Activated T-cell treated with anti-CD3 and anti-CD28 coated beads for 48 hours (primary cell): Measurements from ENCODE around the gene COL20A1.
"Not testable (repeated sequence)": the region's sequence is repeated elsewhere in the genome, so short reads cannot be mapped to it uniquely, and the experiment has no call there.

ENCODE experiments used
- DNase-seq: peaks from one replicate; pipeline ENCODE4 v3.0.0-alpha.2; 2020; ENCODE audit warnings: low read depth

COL20A1 gene

DNA sequence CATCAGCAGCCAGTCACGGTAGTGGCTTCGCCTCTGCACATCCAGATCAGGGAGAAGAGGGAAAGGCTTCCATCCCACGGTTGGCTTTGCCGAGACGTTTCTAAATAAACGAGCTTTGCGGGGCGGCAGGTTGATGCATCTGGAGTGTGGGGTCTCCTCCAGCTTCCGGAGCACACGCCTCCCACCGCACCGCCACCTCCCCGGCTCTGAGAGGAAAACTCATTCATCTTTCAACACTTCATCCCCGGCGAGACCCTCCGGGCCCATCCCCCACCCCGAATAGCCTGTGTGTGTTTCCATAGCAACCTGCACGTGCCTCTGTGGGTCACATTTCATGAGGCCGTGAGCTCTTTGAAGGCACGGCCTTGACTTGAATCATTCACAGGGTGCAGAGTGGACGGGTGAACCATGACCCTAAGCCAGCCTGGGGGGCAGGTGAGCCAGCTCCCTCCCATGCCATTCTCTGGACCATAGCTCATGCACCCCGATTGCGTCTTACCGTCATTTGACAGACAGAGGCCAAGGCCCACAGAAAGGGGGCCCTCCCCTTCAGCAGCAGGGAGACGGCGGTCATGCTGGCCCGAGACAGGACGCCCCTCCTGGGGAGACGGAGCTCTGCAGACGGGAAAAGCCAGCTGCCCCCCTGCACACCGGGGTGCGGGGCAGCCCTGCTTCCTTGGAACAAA is 84.4 kb downstream of the COL20A1 start:
- DNase-seq = no peak

DNA sequence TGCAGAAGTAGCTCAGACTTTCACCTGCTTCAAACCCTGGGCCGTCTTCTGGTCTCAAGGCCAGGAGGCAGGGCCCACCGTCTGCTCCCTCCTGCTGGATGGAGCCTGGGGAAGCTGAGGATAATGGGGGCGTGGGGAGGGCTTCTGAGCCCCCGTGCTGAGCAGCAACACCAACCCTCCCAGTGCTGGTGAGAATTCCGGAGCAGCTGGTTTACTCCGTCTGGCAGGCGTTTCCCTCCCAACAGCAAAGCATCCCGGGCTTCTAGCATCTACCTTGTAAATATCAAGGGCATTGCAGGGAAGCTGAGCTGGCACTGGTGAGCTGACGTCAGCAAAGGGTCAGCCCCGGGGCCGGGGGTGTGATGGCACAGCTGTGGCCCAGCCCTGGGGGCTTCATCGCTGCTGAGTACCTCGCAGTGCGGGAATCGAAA is 85.0 kb downstream of the COL20A1 start:
- no peak for DNase-seq

DNA sequence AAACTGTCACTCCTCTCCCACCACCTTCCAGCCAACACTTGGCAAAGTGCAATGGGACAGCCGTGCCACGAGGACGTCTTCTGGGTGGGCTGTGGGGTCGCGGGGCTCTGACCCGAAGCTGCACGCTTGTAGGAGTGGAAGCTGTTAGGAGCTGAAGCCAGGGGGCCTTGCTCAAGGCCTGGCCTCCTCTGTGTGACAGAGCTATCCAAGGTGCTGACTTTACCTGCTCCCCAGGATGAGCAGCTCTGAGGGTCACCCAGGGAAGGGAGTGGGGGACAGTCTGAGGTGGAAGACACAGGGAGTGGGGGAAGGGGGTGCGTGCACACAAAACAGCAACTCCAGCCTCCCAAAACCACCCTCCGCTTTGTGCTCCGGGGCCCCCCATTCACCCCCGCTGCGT is 85.6 kb downstream of the COL20A1 start:
- no peak for DNase-seq

DNA sequence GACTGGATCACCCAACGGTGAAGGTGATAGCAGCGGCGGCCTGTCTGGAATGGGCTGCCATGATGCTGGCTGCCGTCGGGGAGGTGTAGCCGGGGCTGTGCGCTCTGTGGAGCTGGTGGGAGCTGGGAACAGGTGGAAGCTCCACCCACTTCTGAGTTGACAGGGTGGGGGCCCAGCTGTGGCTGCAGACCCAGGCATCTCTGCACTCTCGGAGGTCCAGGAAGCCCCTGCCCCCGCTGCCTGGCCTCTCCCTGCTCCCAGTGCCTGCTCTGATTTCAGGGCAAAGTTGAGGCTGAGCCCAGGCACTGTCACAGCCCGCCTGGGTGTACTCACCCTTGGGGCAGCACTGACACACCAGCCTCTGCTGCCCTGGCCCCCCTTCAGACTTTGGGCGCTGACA is 86.3 kb downstream of the COL20A1 start:
- DNase-seq = no peak

DNA sequence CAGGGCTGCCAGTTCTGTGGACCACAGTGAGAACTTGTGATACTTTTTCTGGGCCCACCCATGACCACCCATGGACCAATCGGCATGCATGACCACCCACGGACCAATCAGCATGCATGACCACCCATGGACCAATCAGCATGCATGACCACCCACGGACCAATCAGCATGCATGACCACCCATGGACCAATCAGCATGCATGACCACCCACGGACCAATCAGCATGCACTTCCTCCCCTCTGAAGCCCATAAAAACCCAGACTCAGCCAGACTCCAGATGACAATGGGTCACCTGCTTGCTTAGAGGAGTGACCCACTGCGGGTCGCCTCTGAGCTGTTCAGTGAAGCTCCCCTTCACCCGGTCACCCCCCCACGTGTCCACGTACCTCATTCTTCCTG is 86.9 kb downstream of the COL20A1 start:
- not testable (repeated sequence) for DNase-seq

DNA sequence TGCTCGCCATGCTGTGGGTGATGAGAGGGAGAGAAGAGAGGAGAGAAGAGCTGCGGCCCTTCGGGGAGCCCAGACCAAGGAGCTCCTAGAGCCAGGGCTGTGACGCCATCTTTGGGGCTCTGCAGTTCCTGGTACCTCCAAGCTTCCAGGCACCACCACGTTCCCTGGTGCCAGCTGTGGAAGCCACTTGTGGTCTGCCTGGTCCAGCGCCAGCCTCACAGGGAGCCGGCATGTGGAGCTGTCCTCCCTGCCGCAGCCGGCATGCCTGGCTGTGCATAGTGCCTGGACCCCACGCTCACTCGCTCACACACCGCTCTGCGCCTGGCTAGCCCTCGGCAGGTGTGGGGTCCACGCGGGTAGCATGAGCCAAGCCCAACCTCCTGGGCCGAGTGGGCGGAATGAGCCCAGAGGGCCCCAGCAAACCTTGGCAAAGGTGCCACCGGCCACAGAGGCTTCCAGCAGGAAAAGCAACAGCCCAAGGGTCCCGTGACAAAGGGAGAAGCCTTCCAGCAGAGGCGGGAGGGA is 87.4 kb downstream of the COL20A1 start:
- no peak for DNase-seq

DNA sequence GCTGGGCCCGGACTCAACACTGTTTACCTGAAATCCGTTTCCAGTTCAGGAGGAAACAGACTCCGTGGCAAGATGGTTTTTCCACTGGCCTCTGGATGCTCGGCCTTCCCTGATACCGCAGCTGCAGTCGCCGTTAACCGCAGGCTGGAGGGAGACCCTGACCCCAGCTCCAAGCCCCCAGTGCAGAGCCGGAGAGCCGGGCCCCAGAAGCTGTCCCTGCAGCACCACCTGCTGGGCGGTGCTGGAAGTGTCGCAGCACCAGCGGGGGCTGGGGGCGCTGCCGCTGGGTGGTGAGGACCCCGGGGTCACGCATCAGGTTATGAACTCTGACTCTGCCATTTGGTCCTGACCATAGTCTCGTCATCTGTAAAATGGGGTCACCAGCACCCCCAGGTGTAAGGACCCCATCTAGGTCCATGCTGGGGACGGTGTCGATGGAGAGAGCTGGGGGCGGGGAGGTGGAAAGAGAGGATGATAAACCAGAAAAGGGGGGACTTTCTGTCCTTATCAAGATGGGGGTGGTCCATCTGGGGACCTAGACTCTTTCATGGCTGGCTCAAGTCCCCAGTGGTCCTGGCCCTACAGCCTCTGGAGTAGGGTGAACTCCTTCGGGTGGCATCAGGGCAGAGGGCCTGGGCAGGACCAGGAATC is 88.9 kb downstream of the COL20A1 start:
- DNase-seq = peak; percentile 31

DNA sequence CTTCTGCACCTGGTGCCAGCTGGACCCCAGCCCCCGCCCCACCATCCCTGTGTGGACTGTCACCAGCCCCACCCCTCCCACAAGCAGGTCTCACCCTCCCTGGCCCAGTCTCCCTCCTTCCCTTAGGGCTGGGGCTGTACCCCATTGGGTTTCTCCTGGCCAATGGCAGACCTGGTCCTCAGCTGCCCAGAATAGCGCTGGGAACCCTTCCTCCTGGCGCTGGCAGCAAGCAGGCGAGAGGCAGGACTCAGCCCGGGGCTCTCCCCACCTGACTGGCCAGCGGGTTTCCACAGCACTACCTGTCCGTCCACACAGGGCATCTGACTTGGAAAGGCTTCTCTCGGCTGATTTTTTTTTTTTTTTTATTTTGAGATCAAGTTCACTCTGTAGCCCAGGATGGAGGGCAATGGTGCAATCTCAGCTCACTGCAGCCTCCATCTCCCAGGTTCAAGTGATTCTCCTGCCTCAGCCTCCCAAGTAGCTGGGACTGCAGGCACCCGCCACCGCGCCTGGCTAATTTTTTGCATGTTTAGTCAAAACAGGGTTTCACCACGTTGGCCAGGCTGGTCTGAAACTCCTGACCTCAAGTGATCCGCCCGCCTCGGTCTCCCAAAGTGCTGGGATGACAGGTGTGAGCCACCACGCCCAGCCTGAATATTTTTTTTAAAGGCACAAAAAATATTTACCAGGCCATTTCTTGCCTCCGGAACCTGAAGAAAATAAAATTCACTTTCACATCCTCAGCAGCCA is 89.7 kb downstream of the COL20A1 start:
- DNase-seq = no peak

DNA sequence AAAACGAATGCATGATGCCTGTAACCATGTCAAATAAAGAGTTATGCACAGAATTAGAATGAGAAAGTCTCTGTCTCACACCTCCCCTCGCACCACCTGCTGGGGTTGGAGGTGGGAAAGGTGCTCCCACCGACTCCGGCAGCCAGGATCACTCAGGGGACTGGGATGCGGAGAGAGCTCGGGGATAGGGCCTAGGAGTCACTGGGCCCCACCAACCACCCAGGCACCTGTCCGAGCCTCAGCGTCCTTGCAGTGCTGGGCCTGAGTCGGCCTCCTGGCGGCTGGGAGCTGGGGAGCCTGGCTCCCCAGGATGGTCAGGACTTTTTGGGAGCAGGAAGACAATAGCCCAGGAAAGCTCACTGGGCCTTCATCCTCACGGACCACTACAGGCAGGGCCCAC is 90.6 kb downstream of the COL20A1 start:
- no peak for DNase-seq

DNA sequence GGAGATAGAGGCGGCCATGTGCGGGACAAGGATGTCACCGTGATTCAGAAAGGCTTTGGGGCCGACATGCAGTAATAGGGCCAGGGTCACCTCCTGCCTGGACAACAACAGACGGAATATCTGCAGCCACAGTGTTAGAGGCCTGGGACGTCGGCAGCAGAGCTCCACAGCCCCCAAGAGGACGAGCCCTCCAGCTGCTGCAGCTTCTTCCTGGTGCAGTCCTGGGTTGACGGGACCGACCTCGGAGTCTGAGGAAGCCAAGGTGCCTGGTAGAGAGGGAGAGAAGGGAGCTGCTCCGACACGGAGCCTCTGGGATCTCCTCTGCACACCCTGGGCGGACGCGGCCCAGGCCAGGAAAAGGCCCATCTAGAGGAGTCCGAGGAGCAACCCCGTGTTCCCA is 91.3 kb downstream of the COL20A1 start:
- no peak for DNase-seq
